Measurements from ENCODE around the gene RUNX2. TPM values are rescaled to one million over a fixed set of nuclear protein-coding genes. Genes with fewer than 3 reads are reported as not detected.

Gene RUNX2
- total and polyA plus RNA-seq, 2 of the 8 experiments (the other 6 are each of a cell fraction or from before 2014, with no cell fraction given) = 0.26 to 1.2 TPM

GRCh38 chr6:45430590-45431202, 102.6 kb downstream of the RUNX2 start:
- no peaks in the 10 kb centered on the region for H3K79me2 ChIP-seq (ENCODE audit: control insufficient read depth in 1 of 2, insufficient read depth in 2 of 2, low read length in 2 of 2)
- TF ChIP-seq RAD21 (IDR thresholded peaks at IDR 0.05 in 1 of 2, conservative IDR thresholded peaks at IDR 0.05 in 1 of 2; ENCODE audit: low read depth in 2 of 2, low read length in 2 of 2) (no peak), SP4 (IDR thresholded peaks at IDR 0.05; ENCODE audit: low read length) (no peak), POU5F1 (IDR thresholded peaks at IDR 0.05; ENCODE audit: low read depth, low read length) (no peak), SP1 (IDR thresholded peaks at IDR 0.05; ENCODE audit: low read depth, low read length) (no peak), E2F6 (IDR thresholded peaks at IDR 0.05) (no peak), POLR2AphosphoS5 (IDR thresholded peaks at IDR 0.05; ENCODE audit: low read depth, low read length) (no peak), CTBP2 (IDR thresholded peaks at IDR 0.05; ENCODE audit: borderline replicate concordance, insufficient read depth, insufficient read length, low read length) (no peak), ZNF274 (IDR thresholded peaks at IDR 0.05; ENCODE audit: borderline replicate concordance, extremely low read depth, low read length) (no peak), MAFK (IDR thresholded peaks at IDR 0.05; ENCODE audit: low read depth, low read length) (no peak), SIX5 (IDR thresholded peaks at IDR 0.05; ENCODE audit: low read depth, low read length) (no peak), JUN (IDR thresholded peaks at IDR 0.05; ENCODE audit: low read depth, low read length) (no peak), TCF12 (IDR thresholded peaks at IDR 0.05; ENCODE audit: low read depth, low read length) (no peak), PHF8 (conservative IDR thresholded peaks at IDR 0.05; ENCODE audit: low read depth, low read length) (no peak), CHD2 (IDR thresholded peaks at IDR 0.05; ENCODE audit: low read length) (no peak)

More at GRCh38 chr6:45430590-45431202, 102.6 kb downstream of the RUNX2 start:
- H3K79me1 ChIP-seq (ENCODE audit: low read depth, low read length) = no peaks in the 10 kb centered on the region
- ChIA-PET CTCF (ENCODE audit: partially characterized antibody) (interaction anchor here (1.5 kb wide), 1 partner anchor 71 kb away, joined by 4 read pairs; no protein-coding TSS in a partner anchor), POLR2A (ENCODE audit: partially characterized antibody) (no interaction called here)
- 75% methylated on average over 2 of the region's 2 CpGs; no CpG with 5 or more reads in 1 of the 2 experiments for WGBS, 2 experiments (ENCODE audit: extremely low coverage in 1 of 2, insufficient coverage in 1 of 2, insufficient read length in 1 of 2, insufficient replicate concordance in 2 of 2, low coverage in 1 of 2, low lambda C conversion rate in 2 of 2, missing lambda C conversion rate in 1 of 2)
- H4K5ac ChIP-seq (ENCODE audit: insufficient read length, low read depth, low read length) = no peak overlapping the region
- no peak overlapping the region for H2BK15ac ChIP-seq (ENCODE audit: low read length)
- H3K4me3 ChIP-seq (ENCODE audit: extremely low read depth in 1 of 4, insufficient read depth in 2 of 4, low read depth in 3 of 4, low read length in 4 of 4) = no peak overlapping the region
- H4K8ac ChIP-seq (ENCODE audit: extremely low read depth, insufficient read depth, low read length) = no peak overlapping the region
- H3K36me3 ChIP-seq (ENCODE audit: control insufficient read depth in 2 of 4, insufficient read depth in 4 of 4, low read length in 3 of 4) = no peaks in the 10 kb centered on the region
- no peaks in the 10 kb centered on the region for H3K9me3 ChIP-seq (ENCODE audit: insufficient read depth in 2 of 2, low read depth in 1 of 2, low read length in 1 of 2)
- H3K14ac ChIP-seq (ENCODE audit: insufficient read length) = no peak overlapping the region
- H2AFZ ChIP-seq (ENCODE audit: low read length) = no peak overlapping the region
- H4K91ac ChIP-seq (replicated peaks; ENCODE audit: insufficient read length, low read length) = no peak overlapping the region
- H2BK20ac ChIP-seq (ENCODE audit: low read length) = no peak overlapping the region
- no peak overlapping the region for H2BK5ac ChIP-seq (ENCODE audit: low read depth, low read length)
- no peak overlapping the region for H3K18ac ChIP-seq (ENCODE audit: extremely low read depth, low read length)
- H2BK12ac ChIP-seq (ENCODE audit: low read depth, low read length) = no peak overlapping the region
- no peak overlapping the region for H3K23ac ChIP-seq (ENCODE audit: insufficient read length)
- DNase-seq (ENCODE audit: low read depth in 1 of 2, low spot score in 2 of 2) (no peak), FAIRE-seq (no peak)
- H3K4ac ChIP-seq (replicated peaks; ENCODE audit: insufficient read length, low read depth, low read length) = no peak overlapping the region
- H3K4me2 ChIP-seq (ENCODE audit: insufficient read depth in 1 of 2, low read depth in 2 of 2, low read length in 2 of 2) = no peak overlapping the region
- no peak overlapping the region for H3K27ac ChIP-seq (ENCODE audit: low read depth, low read length)
- no peak overlapping the region for H3K56ac ChIP-seq (replicated peaks; ENCODE audit: insufficient read length, low read depth, low read length)
- H2AK5ac ChIP-seq (ENCODE audit: low read depth, low read length) = no peak overlapping the region
- H3K27me3 ChIP-seq (replicated peaks in 1 of 4; ENCODE audit: control insufficient read depth in 3 of 4, extremely low read depth in 1 of 4, insufficient read depth in 3 of 4, low read length in 3 of 4) = peaks cover 0 to 2% (median 0%) of the 10 kb centered on the region in 4 experiments; a peak in 2 of 7 replicates
- no peak overlapping the region for H2BK120ac ChIP-seq (replicated peaks; ENCODE audit: low read depth, low read length)
- H4K20me1 ChIP-seq (replicated peaks in 1 of 2; ENCODE audit: control insufficient read depth in 1 of 2, insufficient read depth in 2 of 2, low read length in 2 of 2) = no peaks in the 10 kb centered on the region
- no peaks in the 10 kb centered on the region for H3K23me2 ChIP-seq (ENCODE audit: low read depth, low read length)
- no peaks in the 10 kb centered on the region for H3K4me1 ChIP-seq (replicated peaks in 1 of 4; ENCODE audit: control insufficient read depth in 3 of 4, insufficient read depth in 4 of 4, low read length in 3 of 4)
- no peak overlapping the region for H3K9ac ChIP-seq (replicated peaks in 1 of 4; ENCODE audit: extremely low read depth in 1 of 4, low read depth in 3 of 4, low read length in 3 of 4)

Measured in H1 (cell line).